ENCODE measurements around the gene PLPP6.

GRCh38 chr9:4622016-4622415 lies 40.1 kb upstream of the PLPP6 start:
- TF ChIP-seq EZH2 (IDR thresholded peaks at IDR 0.05; ENCODE audit: borderline replicate concordance, low read length), result no peak
- no peak for TF ChIP-seq CTCF (conservative IDR thresholded peaks at IDR 0.05 in 1 of 2, IDR thresholded peaks at IDR 0.05 in 1 of 2; ENCODE audit: extremely low read depth in 1 of 2, insufficient read depth in 1 of 2, low read depth in 1 of 2, low read length in 2 of 2)
